DMS 273 (cell line): Measurements from ENCODE around the gene CHAC1.
"Not testable (repeated sequence)": the region's sequence is repeated elsewhere in the genome, so short reads cannot be mapped to it uniquely, and the experiment has no call there.

Experiments
- DNase-seq: peaks from one replicate; lab custom pipeline; 2025; ENCODE audit not compliant: unreplicated experiment; lab: John Stamatoyannopoulos, UW

Gene CHAC1

DNA sequence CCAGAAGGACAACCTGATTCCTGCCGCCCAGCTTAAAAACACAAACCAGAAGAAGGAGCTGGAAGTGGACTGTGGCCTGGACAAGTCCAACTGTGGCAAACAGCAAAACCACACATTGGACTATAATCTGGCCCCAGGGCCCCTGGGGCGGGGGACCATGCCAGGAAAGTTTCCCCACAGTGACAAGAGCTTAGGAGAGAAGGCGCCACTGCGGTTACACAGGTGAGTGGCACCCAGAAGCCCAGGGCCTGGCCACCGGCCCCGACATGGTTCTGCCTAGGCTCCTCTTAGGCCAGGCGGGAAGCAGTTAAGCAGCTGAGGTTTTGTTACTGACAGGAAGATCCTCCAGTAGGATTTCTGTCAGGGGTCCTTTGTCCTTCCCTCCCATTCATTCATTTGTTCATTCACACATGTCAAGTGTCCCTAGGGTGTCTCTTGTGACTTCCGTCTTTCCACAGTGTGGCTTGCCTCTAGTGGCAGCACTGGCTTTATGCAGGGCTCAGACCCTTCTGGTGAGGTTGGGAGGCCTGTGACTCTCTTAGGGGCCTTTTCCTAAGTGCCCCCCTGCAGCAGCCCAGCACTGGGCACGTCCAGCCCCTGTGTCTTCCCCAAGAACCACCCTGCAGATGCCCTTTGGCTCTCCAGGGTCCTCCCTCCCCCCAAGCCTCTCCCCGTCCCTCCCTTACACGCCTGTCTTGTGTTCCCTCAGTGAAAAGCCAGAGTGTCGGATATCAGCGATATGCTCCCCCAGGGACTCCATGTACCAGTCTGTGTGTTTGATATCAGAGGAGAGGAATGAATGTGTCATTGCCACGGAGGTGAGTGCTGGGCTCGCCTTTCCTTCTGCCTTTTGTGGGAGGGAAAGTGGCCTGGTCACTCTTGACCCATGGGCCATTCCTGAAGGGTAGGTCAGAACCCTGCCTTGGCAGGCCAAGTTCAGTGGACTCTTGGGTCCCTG is 16.3 kb upstream of the CHAC1 start:
- peak; percentile 52 for DNase-seq

DNA sequence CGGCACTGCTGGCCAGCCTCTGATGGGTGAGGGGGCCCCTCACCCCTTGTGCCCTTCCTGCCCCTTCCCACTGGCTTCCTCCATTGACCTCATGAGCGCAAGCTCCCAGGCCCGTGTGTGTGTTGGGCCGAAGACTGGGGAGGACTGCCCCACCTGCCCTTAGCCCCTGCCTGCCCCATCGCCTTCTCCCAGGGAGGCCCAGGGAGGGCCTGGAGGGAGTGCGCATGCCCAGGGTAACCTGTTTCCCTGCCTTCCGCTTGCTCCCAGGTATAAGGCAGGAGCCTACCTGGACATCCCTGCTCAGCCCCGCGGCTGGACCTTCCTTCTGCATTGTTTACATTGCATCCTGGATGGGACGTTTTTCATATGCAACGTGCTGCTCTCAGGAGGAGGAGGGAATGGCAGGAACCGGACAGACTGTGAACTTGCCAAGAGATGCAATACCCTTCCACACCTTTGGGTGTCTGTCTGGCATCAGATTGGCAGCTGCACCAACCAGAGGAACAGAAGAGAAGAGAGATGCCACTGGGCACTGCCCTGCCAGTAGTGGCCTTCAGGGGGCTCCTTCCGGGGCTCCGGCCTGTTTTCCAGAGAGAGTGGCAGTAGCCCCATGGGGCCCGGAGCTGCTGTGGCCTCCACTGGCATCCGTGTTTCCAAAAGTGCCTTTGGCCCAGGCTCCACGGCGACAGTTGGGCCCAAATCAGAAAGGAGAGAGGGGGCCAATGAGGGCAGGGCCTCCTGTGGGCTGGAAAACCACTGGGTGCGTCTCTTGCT is 15.3 kb upstream of the CHAC1 start:
- peak; percentile 72 for DNase-seq

DNA sequence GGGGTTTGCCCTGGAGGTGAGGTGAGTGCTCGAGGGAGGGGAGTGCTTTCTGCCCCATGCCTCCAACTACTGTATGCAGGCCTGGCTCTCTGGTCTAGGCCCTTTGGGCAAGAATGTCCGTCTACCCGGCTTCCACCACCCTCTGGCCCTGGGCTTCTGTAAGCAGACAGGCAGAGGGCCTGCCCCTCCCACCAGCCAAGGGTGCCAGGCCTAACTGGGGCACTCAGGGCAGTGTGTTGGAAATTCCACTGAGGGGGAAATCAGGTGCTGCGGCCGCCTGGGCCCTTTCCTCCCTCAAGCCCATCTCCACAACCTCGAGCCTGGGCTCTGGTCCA is 14.8 kb upstream of the CHAC1 start:
- DNase-seq, result no peak

DNA sequence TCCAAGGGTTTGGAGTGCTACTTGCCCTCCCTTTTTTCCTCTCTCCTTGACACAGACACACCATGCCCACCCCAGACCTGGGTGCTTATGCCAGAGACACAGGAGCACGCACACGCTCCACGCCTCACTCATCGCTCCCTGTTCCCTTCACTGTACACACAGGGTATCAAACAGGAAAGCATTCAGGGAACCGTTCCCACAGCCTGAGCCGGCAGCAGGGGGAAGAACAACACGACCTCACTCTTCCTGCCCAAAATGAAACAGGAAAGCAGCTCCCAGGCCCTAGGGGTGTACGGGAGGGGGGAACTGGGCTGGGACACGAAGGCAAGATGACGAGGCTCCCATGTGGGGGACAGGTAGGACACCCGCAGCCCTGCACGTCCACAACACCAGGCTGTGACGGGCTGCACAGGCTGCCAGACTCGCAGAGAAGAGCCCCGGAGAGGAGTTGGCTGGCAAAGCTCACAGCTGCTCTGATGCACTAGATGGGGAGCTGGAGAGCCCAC is 12.9 kb upstream of the CHAC1 start:
- no peak for DNase-seq

DNA sequence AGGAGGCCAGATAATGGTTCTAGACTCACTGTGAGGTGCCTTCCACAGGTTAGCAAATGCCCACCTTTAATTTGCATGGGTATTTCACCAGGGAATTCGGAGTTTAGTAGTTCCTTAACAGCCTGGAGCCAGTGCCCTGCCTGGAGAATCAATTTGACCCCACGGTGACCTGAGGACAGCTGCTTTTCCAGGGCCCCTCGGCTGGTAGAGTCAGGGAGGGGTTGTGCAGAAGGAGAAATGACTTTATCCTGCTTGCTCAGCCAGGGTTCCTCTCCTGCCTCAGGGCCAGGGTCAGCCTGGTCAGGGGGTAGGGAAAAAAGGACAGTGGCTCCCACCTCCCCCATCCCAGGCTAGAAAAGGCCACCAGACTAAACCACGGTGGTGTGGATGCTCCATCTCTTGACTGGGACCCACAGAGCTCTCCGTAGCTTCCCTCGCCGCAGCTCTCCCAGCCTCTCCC is 12.2 kb upstream of the CHAC1 start:
- DNase-seq, result peak; percentile 40

DNA sequence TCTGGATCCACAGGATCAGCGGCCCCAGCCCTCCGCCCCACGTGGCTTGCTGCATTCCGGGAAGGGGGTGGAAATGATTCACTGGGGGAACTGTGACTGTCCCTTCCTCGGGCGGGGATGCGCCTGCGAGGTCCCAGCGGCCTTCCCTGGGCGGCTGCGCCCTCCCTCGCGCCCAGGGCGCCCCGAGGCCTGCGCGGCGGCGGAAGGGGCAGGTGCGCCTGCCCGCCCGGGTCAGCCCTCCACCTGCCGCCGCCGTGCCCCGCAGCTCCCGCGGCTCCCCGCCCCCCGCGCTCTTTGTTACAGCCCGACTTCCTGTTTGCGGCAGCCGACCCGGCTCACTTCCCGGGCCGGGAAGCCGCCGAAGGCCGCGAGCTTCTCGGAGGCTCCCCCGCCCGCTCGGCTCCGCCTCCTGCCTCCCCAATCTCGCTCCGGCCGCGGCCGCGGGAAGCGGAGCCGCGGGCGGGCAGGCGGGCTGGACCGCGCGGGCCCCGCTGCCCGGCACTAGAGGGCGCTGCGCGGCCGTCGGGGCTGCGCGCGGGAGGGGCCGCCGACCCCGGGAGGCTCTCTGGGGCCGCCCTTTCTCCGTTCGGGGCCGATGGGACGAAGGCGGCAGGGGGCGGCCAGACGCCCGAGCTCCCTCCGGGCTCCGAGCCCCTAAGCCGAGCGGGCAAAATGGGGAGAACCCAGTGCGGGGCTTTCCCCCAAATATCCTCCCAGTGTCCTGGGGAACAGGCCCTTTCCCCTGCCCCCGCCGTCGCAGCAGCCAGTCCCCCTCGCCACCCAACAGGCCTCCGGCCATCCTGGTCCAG is 11.5 kb upstream of the CHAC1 start:
- DNase-seq, result peak; percentile 88

DNA sequence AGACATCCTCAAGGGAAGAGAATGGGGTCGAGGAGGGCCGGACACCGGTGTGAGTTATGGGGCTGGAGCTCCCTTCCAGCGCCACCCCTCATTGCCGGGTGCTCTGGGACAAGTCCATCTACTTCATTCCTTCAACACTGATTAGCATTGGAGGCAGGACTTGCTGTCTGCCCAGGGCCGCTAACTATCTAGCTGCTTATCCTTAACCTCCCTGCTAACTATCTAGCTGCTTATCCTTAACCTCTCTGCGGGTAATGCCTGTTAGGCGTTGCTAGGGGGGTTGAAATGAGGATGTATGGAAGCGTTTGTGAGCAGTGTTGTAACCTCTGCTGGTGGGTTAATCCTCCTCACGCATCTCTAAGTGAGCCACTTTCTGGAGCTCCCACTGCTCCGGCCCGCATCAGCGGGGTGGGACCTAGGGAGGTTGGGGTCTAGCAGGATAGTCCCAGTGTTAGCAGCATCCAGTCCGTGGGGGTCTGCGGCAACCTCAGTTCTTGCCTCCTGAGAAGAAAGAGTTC is 10.9 kb upstream of the CHAC1 start:
- no peak for DNase-seq

DNA sequence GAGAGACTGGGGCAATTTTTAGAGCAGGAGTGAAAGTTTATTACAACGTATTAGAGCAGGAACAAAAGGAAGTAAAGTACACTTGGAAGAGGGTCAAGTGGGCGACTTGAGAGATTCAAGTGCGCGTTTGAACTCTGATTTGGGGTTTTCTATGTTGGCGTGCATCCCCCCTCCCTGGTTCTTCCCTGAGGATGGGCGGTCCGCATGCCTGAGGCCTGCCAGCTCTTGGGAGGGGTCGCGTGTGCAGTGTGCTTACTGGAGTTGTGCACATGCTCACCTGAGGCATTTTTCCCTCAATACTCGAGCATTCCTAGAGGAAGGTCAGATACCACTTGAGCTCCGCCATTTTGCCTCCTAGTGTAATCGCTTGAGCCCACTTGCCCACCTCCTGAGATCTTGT is 10.4 kb upstream of the CHAC1 start:
- DNase-seq, result no peak

DNA sequence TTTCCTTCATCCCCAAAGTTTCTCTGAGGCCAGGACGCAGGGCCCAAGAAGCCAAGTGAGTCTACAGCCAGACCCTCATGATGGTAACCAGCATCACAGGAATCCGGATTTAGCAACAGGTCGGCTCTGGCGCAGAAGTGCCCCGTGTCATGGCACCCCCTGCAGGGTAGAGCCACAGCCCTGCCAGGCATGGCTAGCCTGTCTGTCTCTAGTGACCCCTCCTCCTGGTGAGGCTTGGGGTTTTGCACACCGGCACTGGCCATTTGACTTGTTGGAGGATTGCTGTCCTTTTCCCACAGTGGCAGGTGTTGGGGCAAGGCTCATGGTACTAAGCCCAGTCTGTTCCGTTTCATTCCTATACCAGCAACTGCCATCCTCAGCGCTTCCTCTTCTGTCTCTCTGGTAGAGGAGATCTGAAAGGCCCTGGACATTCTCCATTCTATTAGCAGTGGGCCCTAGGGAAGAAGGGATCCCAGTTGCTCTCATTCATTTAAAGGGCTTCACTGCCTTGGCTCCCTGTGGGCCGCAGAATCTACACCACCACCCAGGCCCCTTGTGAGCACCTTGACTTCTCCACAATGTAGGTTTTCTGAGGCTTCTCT is 9.4 kb upstream of the CHAC1 start:
- no peak for DNase-seq

DNA sequence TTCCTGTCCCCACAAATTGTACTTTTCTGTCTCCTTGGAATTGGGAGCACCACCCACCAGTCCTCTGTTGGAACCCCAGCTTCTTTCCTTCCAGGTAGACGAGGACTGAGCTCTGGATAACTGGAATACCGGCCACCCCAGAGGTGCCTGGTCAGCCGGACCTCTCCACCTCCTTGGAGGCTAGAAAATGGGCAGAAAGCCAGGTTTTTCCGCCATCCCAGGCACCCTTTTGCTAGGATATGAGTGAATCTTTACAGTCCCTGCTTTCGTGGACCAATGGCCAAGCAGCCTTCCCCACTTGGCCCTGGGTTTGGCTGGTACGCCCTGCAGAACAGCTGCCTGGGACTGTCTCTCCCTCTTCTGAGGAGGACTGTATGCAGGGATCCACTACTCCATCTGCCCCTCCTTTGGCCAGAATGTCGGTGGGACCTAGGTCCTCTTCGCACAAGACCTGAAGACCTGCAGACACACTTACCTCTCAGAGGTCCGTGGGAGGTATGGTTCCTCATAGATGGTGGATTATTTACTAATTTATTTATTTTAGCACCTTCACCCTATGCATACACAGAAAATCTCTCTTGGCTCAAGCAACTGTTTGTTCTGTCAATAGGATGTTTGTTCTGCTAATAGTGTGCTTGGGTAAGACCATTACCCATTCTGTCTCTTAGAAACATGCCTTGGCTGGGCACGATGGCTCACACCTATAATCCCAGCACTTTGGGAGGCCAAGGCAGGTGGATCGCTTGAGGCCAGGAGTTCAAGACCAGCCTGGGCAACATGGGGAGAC is 8.6 kb upstream of the CHAC1 start:
- DNase-seq, result no peak

DNA sequence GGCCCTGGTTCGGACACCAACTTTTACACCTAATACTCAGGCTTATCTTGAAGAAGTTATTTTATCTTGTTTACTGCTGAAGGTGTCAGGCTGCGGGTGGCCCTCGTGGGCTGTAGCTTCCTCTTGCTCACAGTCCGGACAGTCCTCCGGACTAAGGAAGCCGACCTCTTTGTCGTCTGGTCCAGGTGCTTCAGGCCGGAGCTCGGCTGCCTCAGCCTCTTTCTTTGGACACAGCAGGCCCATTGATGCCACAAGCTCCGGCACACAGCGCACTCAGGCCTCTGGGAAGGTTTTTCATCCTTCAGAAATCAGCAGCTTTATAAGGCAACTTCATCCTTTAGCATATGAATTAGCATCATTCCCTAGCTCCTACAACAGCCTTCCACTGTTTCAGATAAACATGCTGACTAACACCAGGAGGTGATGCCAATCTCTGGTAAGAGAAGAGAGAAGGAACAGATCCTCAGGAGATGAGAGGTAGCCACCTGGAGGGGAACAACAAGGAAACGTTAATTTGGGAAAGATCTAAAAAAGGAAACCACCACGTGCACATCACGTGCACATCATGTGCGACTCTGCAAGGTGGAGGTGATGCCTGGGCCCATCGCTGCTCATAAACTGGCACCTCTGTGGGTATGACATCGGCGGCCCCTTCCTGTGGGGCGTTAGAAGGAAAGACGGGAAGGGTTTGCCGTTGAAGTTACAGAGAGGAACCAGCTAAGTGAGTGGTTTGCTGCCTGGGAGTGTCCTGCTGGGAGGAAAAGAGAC is 4.4 kb upstream of the CHAC1 start:
- no peak for DNase-seq

DNA sequence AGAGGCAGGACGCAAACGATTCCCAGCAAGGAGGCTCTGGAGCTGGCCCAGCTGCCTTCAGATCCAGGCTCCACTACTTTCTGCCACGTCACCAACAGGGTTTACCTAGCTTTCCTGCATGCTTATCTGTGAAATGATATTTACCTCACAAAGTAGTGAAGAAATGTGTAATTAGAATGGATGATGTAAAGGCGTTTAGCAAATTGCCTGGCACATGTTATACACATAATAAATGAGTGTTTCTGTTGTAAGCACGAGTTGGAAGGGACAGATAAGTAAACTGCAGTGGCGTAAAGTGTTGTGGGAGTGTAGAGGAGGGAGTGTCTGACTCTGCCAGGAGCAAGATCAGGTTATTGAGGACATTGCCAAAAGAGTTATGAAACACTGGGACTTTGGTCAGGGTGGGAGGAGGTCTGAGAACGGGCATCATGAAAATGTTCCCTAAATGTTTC is 3.5 kb upstream of the CHAC1 start:
- no peak for DNase-seq

DNA sequence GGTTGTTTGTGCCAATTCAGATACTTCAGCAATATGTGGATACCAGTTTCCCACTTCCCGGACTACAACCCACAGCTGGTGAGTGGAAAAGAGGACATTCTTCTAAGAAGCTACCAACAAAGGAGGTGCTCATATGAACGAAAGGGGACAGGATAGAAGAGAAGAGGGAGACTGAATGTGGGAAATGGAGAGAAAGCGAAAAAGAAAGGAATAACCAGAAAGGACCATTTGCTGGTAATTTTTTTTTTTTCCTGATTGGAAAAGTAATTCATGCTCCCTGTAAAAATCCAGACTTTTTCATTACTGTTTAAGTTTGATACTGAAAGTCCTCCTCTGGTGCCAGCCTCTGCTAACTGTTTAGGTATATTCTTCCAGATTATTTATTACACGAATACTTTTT is 1.5 kb upstream of the CHAC1 start:
- DNase-seq, result no peak

DNA sequence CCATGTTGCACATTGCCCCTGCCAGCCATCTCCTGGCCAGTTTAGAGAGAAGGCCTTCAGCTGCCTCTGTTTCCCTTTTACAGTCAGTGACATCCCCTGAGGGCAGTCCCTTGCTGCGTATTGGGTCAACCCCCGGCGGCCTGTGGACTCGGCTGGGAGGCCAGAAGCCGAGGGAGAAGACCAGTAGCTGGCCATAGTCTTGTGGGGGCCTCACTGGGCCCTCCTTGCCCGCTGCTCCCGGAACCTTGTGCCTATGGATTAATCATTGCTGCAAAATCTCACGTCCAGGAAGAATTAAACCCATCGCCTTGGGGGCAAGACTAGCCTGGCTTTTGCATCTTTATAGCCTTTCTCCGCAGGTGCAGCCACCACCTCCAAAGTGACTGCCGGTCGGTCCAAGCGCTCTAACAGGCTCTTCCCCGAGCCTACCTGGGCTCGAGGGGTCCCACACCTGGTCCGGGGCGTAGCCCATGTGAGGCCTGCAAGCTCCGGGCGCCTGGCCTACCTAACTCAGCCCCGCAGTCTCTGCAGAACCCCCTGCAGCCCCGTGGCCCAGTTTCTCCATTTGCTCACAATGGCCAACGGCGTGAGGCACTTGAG is 870 bp upstream of the CHAC1 start:
- no peak for DNase-seq

DNA sequence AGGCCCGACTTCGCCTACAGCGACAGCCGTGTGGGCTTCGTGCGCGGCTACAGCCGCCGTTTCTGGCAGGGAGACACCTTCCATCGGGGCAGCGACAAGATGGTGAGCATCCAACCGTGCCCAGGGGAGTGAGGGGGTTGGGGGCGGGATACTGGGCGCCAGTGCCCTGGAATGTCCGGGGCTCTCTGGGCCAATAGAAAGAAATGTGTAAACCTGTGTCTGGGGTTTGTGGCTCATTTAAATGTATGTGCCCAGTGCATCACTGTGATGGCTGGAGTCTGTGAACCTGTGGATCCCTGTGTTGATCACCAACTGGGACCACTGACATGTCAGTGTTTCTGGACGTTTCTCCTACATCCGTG is 423 bp downstream of the CHAC1 start:
- peak; percentile 33 for DNase-seq

DNA sequence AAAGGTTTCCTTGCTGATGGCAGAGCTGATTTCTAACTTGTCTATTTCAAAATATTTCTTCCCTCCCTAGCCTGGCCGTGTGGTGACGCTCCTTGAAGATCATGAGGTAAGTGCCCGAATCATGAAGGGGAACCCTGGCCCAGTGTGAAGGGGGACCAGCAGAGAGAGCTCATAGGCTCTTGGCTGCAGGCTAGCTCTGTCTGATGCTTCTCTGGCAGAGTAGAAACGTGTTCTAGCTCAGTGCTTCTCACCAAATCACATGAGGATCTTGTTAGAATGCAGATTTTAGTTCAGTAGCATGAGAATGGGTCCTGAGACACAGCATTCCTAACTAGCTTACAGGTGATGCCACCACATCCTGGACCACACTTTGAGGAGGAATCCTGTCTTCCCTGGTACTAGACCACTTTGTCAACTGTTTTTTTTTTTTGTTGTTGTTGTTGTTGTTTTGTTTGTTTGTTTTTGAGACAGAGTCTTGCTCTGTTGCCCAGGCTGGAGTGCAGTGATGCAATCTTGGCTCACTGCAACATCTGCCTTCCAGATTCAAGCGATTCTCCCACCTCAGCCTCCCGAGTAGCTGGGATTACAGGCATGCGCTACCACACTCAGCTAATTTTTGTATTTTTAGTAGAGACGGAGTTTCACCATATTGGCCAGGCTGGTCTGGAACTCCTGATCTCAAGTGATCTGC is 1.0 kb downstream of the CHAC1 start:
- DNase-seq, result not testable (repeated sequence)

DNA sequence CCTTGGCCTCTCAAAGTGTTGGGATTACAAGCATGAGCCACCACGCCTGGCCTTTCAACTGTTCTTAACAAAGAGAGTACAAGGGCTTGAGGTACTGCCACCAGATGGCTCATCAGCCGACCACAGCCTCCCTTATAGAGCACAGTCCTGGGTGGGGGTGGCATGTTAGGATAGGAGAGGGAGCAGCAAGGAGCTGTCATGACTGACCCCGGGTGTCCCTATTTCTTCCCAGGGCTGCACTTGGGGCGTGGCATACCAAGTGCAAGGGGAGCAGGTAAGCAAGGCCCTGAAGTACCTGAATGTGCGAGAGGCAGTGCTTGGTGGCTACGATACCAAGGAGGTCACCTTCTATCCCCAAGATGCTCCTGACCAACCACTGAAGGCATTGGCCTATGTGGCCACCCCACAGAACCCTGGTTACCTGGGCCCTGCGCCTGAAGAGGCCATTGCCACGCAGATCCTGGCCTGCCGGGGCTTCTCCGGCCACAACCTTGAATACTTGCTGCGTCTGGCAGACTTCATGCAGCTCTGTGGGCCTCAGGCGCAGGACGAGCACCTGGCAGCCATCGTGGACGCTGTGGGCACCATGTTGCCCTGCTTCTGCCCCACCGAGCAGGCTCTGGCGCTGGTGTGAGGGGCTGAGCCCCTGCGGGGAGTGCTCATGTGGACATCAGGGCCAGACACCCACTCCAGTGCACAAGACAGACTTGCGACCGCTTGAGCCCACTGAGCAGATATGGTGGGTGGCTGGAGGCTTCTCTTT is 2.1 kb downstream of the CHAC1 start:
- no peak for DNase-seq
